Esophagus (tissue), 2 donors: ENCODE data around the gene CHD1. TPM values are rescaled to one million over a fixed set of nuclear protein-coding genes. Genes with fewer than 3 reads are reported as not detected.

Experiments
- H3K27ac ChIP-seq, 2 donors: one replicate each; pipeline ENCODE4 v1.5.1; 2013; ENCODE audit warnings: low read depth in 2 of 2, mild to moderate bottlenecking in 2 of 2, inconsistent platforms in 1 of 2, low read length in 1 of 2, moderate library complexity in 1 of 2
- H3K27me3 ChIP-seq, 2 donors: one replicate each; pipeline ENCODE4 v1.6.1; 2013; ENCODE audit warnings: low read length in 2 of 2, control low read depth in 1 of 2, mild to moderate bottlenecking in 1 of 2; ENCODE audit not compliant: insufficient read depth in 2 of 2, control insufficient read depth in 1 of 2
- H3K36me3 ChIP-seq, 2 donors: one replicate each; pipeline ENCODE4 v1.6.1; 2013; ENCODE audit warnings: low read length in 1 of 2; ENCODE audit not compliant: control insufficient read depth in 2 of 2, insufficient read depth in 2 of 2
- H3K4me1 ChIP-seq, 2 donors: one replicate each; pipeline ENCODE4 v1.6.1; 2013; ENCODE audit warnings: low read length in 1 of 2; ENCODE audit not compliant: control insufficient read depth in 2 of 2, insufficient read depth in 2 of 2
- H3K4me3 ChIP-seq, 2 donors: one replicate each; pipeline ENCODE4 v1.5.1; 2013; ENCODE audit warnings: low read length in 2 of 2, mild to moderate bottlenecking in 2 of 2, low read depth in 1 of 2, moderate library complexity in 1 of 2
- H3K9me3 ChIP-seq, 2 donors: one replicate each; pipeline ENCODE4 v1.6.1; 2013; ENCODE audit warnings: mild to moderate bottlenecking in 2 of 2, low read depth in 1 of 2, low read length in 1 of 2, moderate library complexity in 1 of 2; ENCODE audit not compliant: control insufficient read depth in 2 of 2, insufficient read depth in 1 of 2
- WGBS, 2 donors: extraction: QIAGEN DNeasy Blood & Tissue Kit; methylation state at CpG; one replicate each; pipeline ENCODE4 v1.1.7; 2013; 5-methylcytosine and 5-hydroxymethylcytosine counted together
- polyA plus RNA-seq, 2 donors: library from polyadenylated mRNA; stranded (reverse); fragments of 200-250 nt; gene quantifications; one replicate each; pipeline ENCODE4 v1.2.3, GENCODE V29; 2013
- donor health status: healthy with polysubstance abuse.
- donor health status: Bipolar disorder and iron deficiency.

CHD1 gene
- polyA plus RNA-seq, 2 donors: 10.5 to 11.2 TPM

GRCh38 chr5:98804066-98804465 is 124.7 kb downstream of the CHD1 start:
- H3K4me3 ChIP-seq: no peak overlapping the region
- no peaks in the 10 kb centered on the region for H3K4me1 ChIP-seq
- H3K27me3 ChIP-seq: no peaks in the 10 kb centered on the region
- no peaks in the 10 kb centered on the region for H3K36me3 ChIP-seq
- H3K27ac ChIP-seq: no peak overlapping the region
- 53 to 64% methylated on average over 2 of the region's 2 CpGs for WGBS, 2 donors
- peaks cover 0 to 2% of the 10 kb centered on the region in 2 donors for H3K9me3 ChIP-seq

Other genes starting within 250 kb of the CHD1 start
- 1 to 10 TPM; 2.6 to 7.9 TPM for gene RGMB, start 155.3 kb downstream of the CHD1 start, polyA plus RNA-seq